Liver (tissue), 3 donors: ENCODE data around the gene NFATC2.

Experiments
- RAD21 ChIP-seq, 2 donors: IDR thresholded peaks; 2 replicates each; pipeline ENCODE4 v1.6.1; 2016; ENCODE audit warnings: antibody characterized with exemption in 2 of 2, mild to moderate bottlenecking in 2 of 2
- TAF1 ChIP-seq: conservative IDR thresholded peaks from 2 replicates; pipeline ENCODE4 v1.6.1; 2016; ENCODE audit warnings: antibody characterized with exemption, mild to moderate bottlenecking
- TF ChIP-seq, protein P1 (sequence below): fragments of 150-350 bp; IDR thresholded peaks from 2 replicates; pipeline ENCODE4 v1.5.1; 2017; ENCODE audit warnings: improper control_type of control experiment, low read depth, low read length; ENCODE audit not compliant: missing input control
- TF ChIP-seq, protein P2 (sequence below): IDR thresholded peaks from 2 replicates; pipeline ENCODE4 v1.6.1; 2016; ENCODE audit warnings: antibody characterized with exemption, mild to moderate bottlenecking
- TF ChIP-seq, protein P3 (sequence below): IDR thresholded peaks from 2 replicates; pipeline ENCODE4 v1.6.1; 2016; ENCODE audit warnings: antibody characterized with exemption
- donor health status: healthy.
- donor health status: healthy.

DNA sequence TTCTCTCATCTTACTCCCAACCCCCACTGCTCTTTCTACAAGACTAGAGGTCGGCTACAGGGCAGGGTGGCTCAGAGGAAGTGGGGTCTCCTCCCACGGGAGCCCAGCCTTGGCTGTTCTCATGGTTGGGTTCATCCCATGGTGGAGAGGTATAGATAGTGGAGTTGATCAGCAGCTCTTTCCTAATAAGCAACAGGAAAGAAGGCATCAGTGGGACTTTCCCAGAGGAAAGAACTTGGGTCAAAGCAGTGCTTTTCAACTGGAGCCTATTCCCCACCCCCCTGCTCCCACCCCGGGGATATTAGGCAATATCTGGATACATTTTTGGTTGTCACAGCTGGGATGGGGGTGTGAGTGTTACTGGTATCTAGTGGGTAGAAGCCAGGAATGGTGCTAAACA, 200.9 kb downstream of the NFATC2 start:
- TF ChIP-seq, protein P1, sequence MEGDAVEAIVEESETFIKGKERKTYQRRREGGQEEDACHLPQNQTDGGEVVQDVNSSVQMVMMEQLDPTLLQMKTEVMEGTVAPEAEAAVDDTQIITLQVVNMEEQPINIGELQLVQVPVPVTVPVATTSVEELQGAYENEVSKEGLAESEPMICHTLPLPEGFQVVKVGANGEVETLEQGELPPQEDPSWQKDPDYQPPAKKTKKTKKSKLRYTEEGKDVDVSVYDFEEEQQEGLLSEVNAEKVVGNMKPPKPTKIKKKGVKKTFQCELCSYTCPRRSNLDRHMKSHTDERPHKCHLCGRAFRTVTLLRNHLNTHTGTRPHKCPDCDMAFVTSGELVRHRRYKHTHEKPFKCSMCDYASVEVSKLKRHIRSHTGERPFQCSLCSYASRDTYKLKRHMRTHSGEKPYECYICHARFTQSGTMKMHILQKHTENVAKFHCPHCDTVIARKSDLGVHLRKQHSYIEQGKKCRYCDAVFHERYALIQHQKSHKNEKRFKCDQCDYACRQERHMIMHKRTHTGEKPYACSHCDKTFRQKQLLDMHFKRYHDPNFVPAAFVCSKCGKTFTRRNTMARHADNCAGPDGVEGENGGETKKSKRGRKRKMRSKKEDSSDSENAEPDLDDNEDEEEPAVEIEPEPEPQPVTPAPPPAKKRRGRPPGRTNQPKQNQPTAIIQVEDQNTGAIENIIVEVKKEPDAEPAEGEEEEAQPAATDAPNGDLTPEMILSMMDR: no peak
- TF ChIP-seq TAF1: no peak
- TF ChIP-seq, protein P2, sequence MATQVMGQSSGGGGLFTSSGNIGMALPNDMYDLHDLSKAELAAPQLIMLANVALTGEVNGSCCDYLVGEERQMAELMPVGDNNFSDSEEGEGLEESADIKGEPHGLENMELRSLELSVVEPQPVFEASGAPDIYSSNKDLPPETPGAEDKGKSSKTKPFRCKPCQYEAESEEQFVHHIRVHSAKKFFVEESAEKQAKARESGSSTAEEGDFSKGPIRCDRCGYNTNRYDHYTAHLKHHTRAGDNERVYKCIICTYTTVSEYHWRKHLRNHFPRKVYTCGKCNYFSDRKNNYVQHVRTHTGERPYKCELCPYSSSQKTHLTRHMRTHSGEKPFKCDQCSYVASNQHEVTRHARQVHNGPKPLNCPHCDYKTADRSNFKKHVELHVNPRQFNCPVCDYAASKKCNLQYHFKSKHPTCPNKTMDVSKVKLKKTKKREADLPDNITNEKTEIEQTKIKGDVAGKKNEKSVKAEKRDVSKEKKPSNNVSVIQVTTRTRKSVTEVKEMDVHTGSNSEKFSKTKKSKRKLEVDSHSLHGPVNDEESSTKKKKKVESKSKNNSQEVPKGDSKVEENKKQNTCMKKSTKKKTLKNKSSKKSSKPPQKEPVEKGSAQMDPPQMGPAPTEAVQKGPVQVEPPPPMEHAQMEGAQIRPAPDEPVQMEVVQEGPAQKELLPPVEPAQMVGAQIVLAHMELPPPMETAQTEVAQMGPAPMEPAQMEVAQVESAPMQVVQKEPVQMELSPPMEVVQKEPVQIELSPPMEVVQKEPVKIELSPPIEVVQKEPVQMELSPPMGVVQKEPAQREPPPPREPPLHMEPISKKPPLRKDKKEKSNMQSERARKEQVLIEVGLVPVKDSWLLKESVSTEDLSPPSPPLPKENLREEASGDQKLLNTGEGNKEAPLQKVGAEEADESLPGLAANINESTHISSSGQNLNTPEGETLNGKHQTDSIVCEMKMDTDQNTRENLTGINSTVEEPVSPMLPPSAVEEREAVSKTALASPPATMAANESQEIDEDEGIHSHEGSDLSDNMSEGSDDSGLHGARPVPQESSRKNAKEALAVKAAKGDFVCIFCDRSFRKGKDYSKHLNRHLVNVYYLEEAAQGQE: no peak
- TF ChIP-seq, protein P3, sequence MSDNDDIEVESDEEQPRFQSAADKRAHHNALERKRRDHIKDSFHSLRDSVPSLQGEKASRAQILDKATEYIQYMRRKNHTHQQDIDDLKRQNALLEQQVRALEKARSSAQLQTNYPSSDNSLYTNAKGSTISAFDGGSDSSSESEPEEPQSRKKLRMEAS: no peak
- TF ChIP-seq RAD21 (IDR thresholded peaks at IDR 0.05): no peak
